ENCODE measurements around the gene PIRT.

The PIRT gene

GRCh38 chr17:10776381-10776780 is 61.5 kb downstream of the PIRT start:
- Histone ChIP-seq H3K27me3 (ENCODE audit: control insufficient read depth in 2 of 2, insufficient read depth in 2 of 2, low read length in 2 of 2) (no peaks in the 10 kb centered on the region), H3K4me1 (ENCODE audit: control insufficient read depth in 2 of 2, insufficient read depth in 2 of 2, low read length in 2 of 2) (peaks cover 26 to 46% of the 10 kb centered on the region in 2 donors), H3K9me3 (ENCODE audit: control insufficient read depth in 2 of 2, low read length in 2 of 2) (no peaks in the 10 kb centered on the region), H3K27ac (ENCODE audit: low read depth in 2 of 2, low read length in 2 of 2) (peak overlapping the region; percentile 85 to 90), H3K9ac (ENCODE audit: low read depth in 1 of 2, low read length in 2 of 2) (peak overlapping the region in 1 of 2 donors; percentile 27), H3K36me3 (ENCODE audit: control insufficient read depth in 2 of 2, insufficient read depth in 2 of 2, low read length in 2 of 2) (no peaks in the 10 kb centered on the region), H3K4me3 (ENCODE audit: low read length in 2 of 2) (peak overlapping the region in 1 of 2 donors; percentile 11)

GRCh38 chr17:10775740-10776356 is 62.0 kb downstream of the PIRT start:
- Histone ChIP-seq H3K4me3 (ENCODE audit: low read length in 2 of 2) (peak overlapping the region; percentile 11 to 17), H3K36me3 (ENCODE audit: control insufficient read depth in 2 of 2, insufficient read depth in 2 of 2, low read length in 2 of 2) (no peaks in the 10 kb centered on the region), H3K27me3 (ENCODE audit: control insufficient read depth in 2 of 2, insufficient read depth in 2 of 2, low read length in 2 of 2) (no peaks in the 10 kb centered on the region), H3K27ac (ENCODE audit: low read depth in 2 of 2, low read length in 2 of 2) (peak overlapping the region; percentile 85 to 90), H3K4me1 (ENCODE audit: control insufficient read depth in 2 of 2, insufficient read depth in 2 of 2, low read length in 2 of 2) (peaks cover 26 to 50% of the 10 kb centered on the region in 2 donors), H3K9me3 (ENCODE audit: control insufficient read depth in 2 of 2, low read length in 2 of 2) (no peaks in the 10 kb centered on the region), H3K9ac (ENCODE audit: low read depth in 1 of 2, low read length in 2 of 2) (peak overlapping the region in 1 of 2 donors; percentile 27)

- H3K36me3 ChIP-seq (ENCODE audit: control insufficient read depth in 2 of 2, insufficient read depth in 2 of 2, low read length in 2 of 2) = peaks cover 0 to 2% of the 10 kb centered on the region in 2 donors
- H3K4me1 ChIP-seq (ENCODE audit: control insufficient read depth in 2 of 2, insufficient read depth in 2 of 2, low read length in 2 of 2) = peaks cover 26 to 50% of the 10 kb centered on the region in 2 donors
- no peaks in the 10 kb centered on the region for H3K9me3 ChIP-seq (ENCODE audit: control insufficient read depth in 2 of 2, low read length in 2 of 2)
- H3K9ac ChIP-seq (ENCODE audit: low read depth in 1 of 2, low read length in 2 of 2) = no peak overlapping the region
- H3K27ac ChIP-seq (ENCODE audit: low read depth in 2 of 2, low read length in 2 of 2) = peak overlapping the region; percentile 85 to 90
- no peaks in the 10 kb centered on the region for H3K27me3 ChIP-seq (ENCODE audit: control insufficient read depth in 2 of 2, insufficient read depth in 2 of 2, low read length in 2 of 2)
- no peak overlapping the region for H3K4me3 ChIP-seq (ENCODE audit: low read length in 2 of 2)
These were observed 62.8 kb downstream of the PIRT start for GRCh38 chr17:10775058-10775457.

- peaks cover 0 to 2% of the 10 kb centered on the region in 2 donors for H3K36me3 ChIP-seq (ENCODE audit: control insufficient read depth in 2 of 2, insufficient read depth in 2 of 2, low read length in 2 of 2)
- H3K27me3 ChIP-seq (ENCODE audit: control insufficient read depth in 2 of 2, insufficient read depth in 2 of 2, low read length in 2 of 2) = no peaks in the 10 kb centered on the region
- H3K4me3 ChIP-seq (ENCODE audit: low read length in 2 of 2) = no peak overlapping the region
- peak overlapping the region in 1 of 2 donors; percentile 14 for H3K9ac ChIP-seq (ENCODE audit: low read depth in 1 of 2, low read length in 2 of 2)
- peaks cover 23 to 46% of the 10 kb centered on the region in 2 donors for H3K4me1 ChIP-seq (ENCODE audit: control insufficient read depth in 2 of 2, insufficient read depth in 2 of 2, low read length in 2 of 2)
- peak overlapping the region; percentile 23 to 74 for H3K27ac ChIP-seq (ENCODE audit: low read depth in 2 of 2, low read length in 2 of 2)
- H3K9me3 ChIP-seq (ENCODE audit: control insufficient read depth in 2 of 2, low read length in 2 of 2) = no peaks in the 10 kb centered on the region
These were observed 64.5 kb downstream of the PIRT start for GRCh38 chr17:10773391-10773790.

Data from mucosa of rectum (tissue), 2 donors.